Peyer's patch (tissue), 4 donors: ENCODE results near the gene CDC34.

ENCODE experiments used
- POLR2A ChIP-seq, 2 donors: fragments of 450-650 bp; IDR thresholded peaks; one replicate each; pipeline ENCODE4 v1.5.1; 2017; ENCODE audit warnings: antibody characterized with exemption in 2 of 2, mild to moderate bottlenecking in 2 of 2, moderate library complexity in 2 of 2
- TF ChIP-seq, protein P1 (sequence below), 6 experiments: fragments of 450-650 bp in 4 of 6; fragments of 200-600 bp in 2 of 6; sonication (generic) in 1 of 6; IDR thresholded peaks; one replicate each; pipeline ENCODE4 v1.5.1; 2017 to 2019; ENCODE audit warnings: antibody characterized with exemption in 6 of 6, mild to moderate bottlenecking in 3 of 6, moderate library complexity in 1 of 6

DNA sequence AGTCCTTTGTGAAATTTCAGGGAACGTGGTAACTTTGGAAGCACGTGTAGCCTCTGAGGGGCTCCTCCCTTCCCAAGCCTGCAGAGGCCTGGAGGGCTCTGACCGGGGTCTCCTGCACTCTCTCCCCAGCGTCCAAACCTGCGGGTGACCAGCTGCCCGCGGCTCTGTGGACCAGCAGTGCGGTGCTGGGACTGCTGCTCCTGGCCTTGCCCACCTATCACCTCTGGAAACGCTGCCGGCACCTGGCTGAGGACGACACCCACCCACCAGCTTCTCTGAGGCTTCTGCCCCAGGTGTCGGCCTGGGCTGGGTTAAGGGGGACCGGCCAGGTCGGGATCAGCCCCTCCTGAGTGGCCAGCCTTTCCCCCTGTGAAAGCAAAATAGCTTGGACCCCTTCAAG lies 26.9 kb upstream of the CDC34 start:
- TF ChIP-seq, protein P1, sequence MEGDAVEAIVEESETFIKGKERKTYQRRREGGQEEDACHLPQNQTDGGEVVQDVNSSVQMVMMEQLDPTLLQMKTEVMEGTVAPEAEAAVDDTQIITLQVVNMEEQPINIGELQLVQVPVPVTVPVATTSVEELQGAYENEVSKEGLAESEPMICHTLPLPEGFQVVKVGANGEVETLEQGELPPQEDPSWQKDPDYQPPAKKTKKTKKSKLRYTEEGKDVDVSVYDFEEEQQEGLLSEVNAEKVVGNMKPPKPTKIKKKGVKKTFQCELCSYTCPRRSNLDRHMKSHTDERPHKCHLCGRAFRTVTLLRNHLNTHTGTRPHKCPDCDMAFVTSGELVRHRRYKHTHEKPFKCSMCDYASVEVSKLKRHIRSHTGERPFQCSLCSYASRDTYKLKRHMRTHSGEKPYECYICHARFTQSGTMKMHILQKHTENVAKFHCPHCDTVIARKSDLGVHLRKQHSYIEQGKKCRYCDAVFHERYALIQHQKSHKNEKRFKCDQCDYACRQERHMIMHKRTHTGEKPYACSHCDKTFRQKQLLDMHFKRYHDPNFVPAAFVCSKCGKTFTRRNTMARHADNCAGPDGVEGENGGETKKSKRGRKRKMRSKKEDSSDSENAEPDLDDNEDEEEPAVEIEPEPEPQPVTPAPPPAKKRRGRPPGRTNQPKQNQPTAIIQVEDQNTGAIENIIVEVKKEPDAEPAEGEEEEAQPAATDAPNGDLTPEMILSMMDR (IDR thresholded peaks at IDR 0.05), result no peak
- no peak for TF ChIP-seq POLR2A (IDR thresholded peaks at IDR 0.05)
